GM06990 (cell line): Measurements from ENCODE around the gene ZGPAT.

Source experiments
- DNase-seq: peaks from one replicate; pipeline ENCODE4 v3.0.0-alpha.2; 2011; ENCODE audit not compliant: insufficient read length; ENCODE audit errors: extremely low read depth
- H3K27me3 ChIP-seq: replicated peaks from 2 replicates; pipeline ENCODE4 v1.6.0; 2011; ENCODE audit warnings: low read length; ENCODE audit not compliant: control insufficient read depth, insufficient read depth
- H3K36me3 ChIP-seq: 2 replicates; pipeline ENCODE4 v1.5.1; 2011; ENCODE audit warnings: low read length; ENCODE audit not compliant: control insufficient read depth, insufficient read depth
- H3K4me3 ChIP-seq: replicated peaks from 2 replicates; pipeline ENCODE4 v1.5.1; 2011; ENCODE audit warnings: low read depth, mild to moderate bottlenecking, control low read depth, low read length
- CTCF ChIP-seq: IDR thresholded peaks from 2 replicates; pipeline ENCODE4 v1.5.1; 2011; ENCODE audit warnings: low read length, control low read depth, mild to moderate bottlenecking, inconsistent platforms; ENCODE audit not compliant: insufficient read depth, poor library complexity, severe bottlenecking

The ZGPAT gene

GRCh38 chr20:63706852-63707557 is 834 bp upstream of the ZGPAT start:
- peak overlapping the region; percentile 83 for H3K4me3 ChIP-seq
- H3K27me3 ChIP-seq: no peaks in the 10 kb centered on the region
- peak; percentile 90 for TF ChIP-seq CTCF
- peak; percentile 76 for DNase-seq
- peaks cover 32% of the 10 kb centered on the region for H3K36me3 ChIP-seq

- Histone ChIP-seq H3K4me3 (peak overlapping the region; percentile 83), H3K36me3 (peaks cover 28% of the 10 kb centered on the region), H3K27me3 (no peaks in the 10 kb centered on the region)
- no peak for TF ChIP-seq CTCF
- DNase-seq: no peak
Observed at GRCh38 chr20:63708301-63709148, 686 bp downstream of the ZGPAT start.

GRCh38 chr20:63709149-63709527 is 1.3 kb downstream of the ZGPAT start:
- TF ChIP-seq CTCF: no peak
- peak overlapping the region; percentile 83 for H3K4me3 ChIP-seq
- H3K27me3 ChIP-seq: no peaks in the 10 kb centered on the region
- H3K36me3 ChIP-seq: peaks cover 24% of the 10 kb centered on the region
- no peak for DNase-seq

GRCh38 chr20:63711085-63711645 is 3.3 kb downstream of the ZGPAT start:
- Histone ChIP-seq H3K36me3 (peaks cover 7% of the 10 kb centered on the region), H3K27me3 (no peaks in the 10 kb centered on the region), H3K4me3 (no peak overlapping the region)
- DNase-seq: no peak
- no peak for TF ChIP-seq CTCF

DNA sequence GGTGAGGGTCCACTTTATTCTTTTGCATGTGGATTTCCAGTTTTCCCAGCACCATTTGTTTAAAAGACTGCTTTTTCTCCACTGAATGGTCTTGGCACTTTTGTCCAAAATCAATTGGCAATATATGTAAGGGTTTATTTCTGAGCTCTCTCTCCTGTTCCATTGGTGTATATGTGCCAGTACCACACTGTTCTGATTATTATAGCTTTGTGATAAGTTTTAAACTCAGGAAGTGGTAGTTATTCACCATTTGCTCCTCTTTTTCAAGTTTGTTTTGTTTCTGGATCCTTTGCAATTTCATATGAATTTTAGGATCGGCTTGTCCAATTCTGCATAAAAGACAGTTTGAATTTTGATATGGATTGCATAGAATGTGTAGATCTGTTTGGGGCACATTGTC is 4.4 kb downstream of the ZGPAT start:
- Histone ChIP-seq H3K27me3 (no peaks in the 10 kb centered on the region), H3K4me3 (no peak overlapping the region), H3K36me3 (peaks cover 5% of the 10 kb centered on the region)
- TF ChIP-seq CTCF: no peak
- DNase-seq: no peak
